Stimulated activated naive CD8-positive, alpha-beta T cell treated with anti-CD3 and anti-CD28 coated beads, Interleukin-15, Interleukin-2, amounts not matched to agents 100 U/mL and 50 U/mL, for 24 hours (primary cell): Measurements from ENCODE around the gene MPP4.

Experiments
- ATAC-seq: fragments of 150-1000 bp; cut with Tn5 transposase; one replicate; pipeline ENCODE4 v1.10.0; 2021
- DNase-seq: peaks from one replicate; pipeline ENCODE4 v3.0.0; 2021

The MPP4 gene

DNA sequence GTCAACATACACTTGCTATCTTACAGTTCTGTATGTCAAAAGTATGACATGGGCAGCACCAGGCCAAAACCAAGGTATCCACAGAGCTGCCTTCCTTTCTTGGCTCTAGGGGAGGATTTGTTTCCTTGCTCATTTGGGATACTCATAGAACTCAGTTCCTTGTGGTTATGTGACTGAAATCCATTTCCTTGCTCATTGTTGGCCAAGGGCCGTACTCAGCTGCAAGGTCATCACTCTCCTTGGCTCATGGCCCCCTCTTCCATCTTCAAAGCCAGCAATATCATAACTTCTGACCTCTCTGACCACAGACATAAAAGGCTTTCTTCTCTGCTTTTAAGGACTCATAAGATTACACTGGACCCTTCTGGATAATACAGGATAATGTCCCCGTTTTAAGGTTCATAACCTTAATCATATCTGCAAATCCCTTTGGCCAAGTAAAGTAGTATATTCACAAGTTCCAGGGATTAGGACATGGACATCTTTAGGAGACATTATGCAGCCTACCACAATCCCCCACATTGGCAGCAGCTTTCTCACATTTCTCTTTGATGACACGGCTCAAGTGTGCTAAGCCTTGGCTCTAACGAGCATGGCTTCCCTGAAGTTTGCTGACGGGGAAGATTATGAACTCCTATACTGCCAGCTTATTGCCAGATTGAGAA, 76.0 kb downstream of the MPP4 start:
- no peak for ATAC-seq
- no peak for DNase-seq

DNA sequence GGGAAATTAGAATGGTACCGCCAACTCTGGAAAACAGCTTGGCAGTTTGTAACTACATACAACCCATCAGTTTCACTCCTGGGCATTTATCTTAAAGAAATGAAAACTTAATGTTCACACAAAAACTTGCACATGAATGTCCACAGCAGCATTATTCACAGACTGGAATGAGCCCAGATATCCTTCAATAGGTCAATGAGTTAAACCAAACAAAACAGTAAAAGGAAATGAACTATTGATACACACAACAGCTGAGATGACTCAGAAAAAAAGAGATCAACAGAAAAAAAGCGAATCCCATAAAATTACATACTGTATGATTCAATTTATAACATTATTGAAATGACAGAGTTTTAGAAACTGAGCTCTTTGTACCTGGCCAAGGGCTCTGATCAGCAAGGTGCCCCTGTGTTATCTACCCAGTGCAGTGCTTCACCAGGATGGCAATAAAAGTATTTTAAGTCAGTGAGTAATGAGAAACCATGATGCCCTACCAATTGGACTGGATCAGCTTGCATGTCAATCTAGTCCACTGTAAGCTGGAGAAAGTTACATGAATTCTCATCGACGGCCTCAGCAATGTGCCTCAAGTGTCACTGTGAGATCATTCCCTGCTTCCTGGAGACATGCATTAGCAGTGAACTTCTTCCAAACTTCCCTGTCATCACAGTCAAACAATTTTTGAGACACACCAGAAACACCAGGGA, 77.0 kb downstream of the MPP4 start:
- DNase-seq (no peak), ATAC-seq (no peak)

DNA sequence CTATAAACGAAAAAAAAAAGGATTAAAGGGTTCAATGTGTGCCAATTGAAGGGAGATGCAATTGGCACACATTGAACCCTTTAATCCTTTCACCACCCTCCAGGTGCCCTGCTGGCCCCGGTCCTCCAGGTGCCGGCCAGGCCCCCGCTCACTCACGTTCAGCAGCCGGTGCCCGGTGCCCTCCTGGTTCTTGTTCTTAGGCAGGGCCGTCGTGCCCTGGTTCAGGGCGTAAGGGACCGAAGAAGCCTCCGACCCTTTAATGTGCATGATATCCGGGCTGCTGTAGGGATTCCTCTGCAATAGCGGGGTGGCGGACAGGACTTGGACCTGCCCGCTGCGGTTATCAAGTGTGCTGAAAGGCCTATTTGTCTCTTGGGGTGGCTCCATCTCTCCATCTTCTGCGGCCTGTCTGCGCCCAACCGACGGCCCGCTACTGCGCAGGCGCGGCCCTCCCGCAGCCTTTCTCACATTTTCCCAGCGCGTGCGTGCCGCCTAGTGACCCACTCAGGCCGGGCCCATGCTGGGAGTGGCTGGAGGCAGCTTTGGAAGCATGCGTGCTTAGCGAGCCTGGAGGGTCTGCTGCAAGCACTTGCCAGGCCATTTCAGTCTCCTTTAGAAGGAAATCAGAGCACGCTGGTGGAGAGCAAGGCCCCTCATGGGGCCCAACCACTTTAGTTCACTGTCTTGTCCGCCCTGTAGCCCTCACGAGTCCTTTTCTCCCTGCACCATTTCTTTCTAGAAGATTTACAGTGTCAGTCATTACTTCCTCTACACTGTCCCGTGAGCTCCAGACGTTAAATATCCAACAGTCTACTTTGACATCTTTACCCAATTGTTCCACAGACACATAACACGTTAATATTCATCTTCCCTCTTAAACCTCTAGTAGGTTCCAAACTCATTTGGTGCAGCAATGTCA, 79.4 kb downstream of the MPP4 start:
- DNase-seq, result peak; percentile 27
- ATAC-seq, result no peak

DNA sequence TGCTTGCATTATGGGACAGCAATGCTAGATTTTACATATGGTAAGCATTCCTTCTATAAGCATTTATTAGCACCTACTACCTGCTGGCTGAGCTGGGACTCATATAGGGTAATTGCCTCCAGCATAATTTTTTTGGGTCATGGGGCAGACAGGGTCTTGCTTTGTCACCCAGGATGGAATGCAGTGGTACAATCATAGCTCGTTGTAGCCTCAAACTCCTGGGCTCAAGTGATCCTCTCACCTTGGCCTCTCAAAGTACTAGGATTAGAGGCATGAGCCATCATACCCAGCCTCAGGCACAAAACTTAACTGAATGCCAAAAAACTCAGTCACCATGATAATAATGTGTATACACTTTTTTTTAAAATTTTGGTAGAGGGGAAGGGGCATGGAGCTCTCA, 90.4 kb downstream of the MPP4 start:
- ATAC-seq (no peak), DNase-seq (no peak)

DNA sequence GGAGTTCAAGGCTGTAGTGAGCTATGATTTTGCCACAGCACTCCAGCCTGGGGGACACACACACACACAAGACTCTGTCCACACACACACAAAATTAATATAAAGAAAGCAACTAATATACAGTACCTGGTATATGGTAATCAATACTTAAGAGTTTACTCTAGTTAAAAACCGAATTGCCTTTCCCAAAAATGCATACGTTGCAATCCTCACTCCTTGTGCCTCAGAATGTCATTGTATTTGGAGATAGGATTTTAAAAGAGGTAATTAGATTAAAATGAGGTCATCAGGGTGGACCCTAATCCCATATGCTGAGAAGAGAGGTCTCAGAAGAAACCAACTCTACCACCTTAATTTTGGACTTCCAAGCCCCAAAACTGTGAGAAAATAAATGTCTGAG, 90.9 kb downstream of the MPP4 start:
- ATAC-seq, result no peak

DNA sequence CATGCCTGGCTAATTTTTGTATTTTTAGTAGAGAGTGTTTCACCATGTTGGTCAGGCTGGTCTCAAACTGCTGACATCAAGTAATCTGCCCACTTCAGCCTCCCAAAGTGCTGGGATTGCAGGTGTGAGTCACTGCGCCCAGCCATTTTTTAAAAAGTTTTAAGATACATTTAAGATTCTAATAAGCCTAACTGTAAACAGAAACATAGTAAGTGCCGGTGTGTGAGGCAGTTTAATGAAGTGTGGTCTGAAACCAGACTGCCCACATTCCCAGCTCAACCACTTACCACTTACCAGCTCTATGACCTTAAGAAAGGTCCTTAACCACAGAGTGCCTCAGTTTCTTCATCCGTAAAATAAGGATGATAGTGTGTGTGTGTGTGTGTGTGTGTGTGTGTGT, 97.5 kb downstream of the MPP4 start:
- DNase-seq (no peak), ATAC-seq (no peak)

More for the DNA sequence above, 90.9 kb downstream of the MPP4 start:
- no peak for DNase-seq

DNA sequence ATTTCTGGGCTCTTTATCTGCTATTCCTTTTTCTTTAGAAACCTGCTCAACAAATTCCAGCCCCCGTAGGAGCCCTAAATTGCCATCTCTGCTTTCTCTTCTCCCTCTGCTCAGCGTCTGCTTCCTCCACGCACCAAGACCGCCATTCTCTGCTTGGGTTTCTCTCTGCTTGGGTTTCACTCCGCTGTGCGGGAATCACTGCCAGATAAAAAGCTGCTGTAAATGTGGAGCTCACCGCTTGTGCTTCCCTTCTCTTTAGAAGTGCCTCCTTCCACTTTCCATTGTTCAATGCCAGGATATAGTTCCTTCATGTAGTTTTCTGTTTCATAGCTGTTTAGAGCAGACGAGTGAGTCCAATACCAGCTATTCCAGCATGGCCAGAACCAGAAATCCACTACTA, 101.0 kb downstream of the MPP4 start:
- ATAC-seq (no peak), DNase-seq (no peak)
